ENCODE measurements around the gene FLOT1. TPM values are rescaled to one million over a fixed set of nuclear protein-coding genes. Genes with fewer than 3 reads are reported as not detected.
A peak's percentile ranks its signal among the peaks of the same experiment; 100 is the strongest.

Gene FLOT1
- total RNA-seq, 2 experiments from 2014 or later, result 261 to 271 TPM

DNA sequence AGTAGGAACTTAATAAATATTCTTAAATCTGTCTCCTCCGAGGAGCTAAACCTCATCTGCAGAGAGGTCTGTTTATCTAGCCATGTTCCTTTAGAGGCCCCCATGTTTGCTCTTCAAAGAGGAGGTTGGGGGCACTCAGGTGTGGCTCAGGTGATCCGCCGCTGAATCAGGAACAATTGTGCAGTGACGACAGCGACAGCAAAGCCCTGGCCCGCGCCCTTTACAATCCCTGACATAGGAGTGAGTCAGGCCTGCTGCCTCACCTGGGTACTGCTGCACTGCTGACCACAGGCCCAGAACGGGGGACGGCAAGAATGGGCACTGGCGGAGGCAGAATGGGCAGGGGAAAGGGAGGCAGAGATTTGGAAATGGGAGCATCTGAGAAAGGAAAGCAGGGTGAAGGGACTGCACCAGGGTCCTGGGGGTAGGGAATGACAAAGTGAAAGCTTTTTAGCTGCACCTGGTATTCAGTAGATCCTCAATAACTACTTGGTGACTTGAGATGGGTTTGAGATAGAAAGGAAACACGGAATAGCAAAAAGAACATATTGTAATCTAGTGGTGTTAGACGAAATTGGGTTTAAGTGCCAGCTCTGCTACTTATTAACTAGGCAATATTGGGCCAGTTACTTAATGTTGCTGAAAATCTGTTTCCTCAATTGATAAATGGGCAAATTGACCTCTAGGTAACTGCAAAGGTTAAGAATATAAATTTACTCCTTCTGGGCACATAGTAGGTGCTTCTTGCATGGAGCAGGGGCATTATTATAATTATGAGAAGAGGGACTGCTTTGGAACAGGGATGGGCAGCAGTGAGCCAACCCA lies 7.3 kb upstream of the FLOT1 start:
- POLR2A ChIA-PET, result interaction anchor here (0.5 to 1.0 kb wide), 2 partner anchors 13 to 17 kb away, joined by 5 to 6 read pairs; no protein-coding TSS in a partner anchor
- no peak overlapping the region for H3K27ac Mint-ChIP-seq
- no peak overlapping the region for H3K4me3 Mint-ChIP-seq
- no peaks in the 10 kb centered on the region for H3K27me3 Mint-ChIP-seq
- ATAC-seq (ENCODE audit: low read depth) (no peak), DNase-seq (no peak)
- no peaks in the 10 kb centered on the region for H3K9me3 Mint-ChIP-seq
- peaks cover 28% of the 10 kb centered on the region for H3K4me1 Mint-ChIP-seq
- H3K36me3 Mint-ChIP-seq, result no peaks in the 10 kb centered on the region

DNA sequence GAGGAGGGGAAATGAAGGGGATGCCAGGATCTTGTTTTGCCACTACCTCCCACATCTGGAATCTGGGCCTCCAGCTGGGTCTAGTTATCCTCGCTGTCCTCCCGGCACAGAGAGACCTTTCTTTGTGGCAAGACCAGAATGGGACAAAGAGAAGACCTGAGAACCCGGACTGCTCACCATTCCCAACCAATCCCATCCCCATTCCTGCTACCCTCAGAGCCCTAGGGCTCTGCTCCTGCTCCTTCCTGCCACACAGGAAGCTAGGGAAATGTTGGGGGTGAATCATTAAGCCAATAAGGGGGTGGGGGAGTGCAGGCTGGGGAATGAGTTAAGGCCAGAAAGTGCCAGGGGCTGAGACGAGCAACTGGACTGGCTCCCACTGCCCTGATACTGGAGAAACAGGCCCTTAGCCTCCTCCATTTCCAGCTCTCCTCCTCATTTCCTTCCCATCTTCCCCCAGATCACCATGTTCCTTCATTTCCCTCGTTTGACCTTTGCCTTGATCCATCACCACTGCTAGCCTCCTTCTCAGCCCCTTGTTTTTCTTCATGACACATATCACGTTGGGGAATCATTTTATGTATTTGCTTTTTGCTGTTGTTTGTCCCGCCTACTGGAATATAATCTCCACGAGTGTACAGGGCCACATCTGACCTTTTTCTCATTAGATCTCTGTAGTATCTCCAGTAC lies 6.5 kb upstream of the FLOT1 start:
- no peak overlapping the region for H3K27ac Mint-ChIP-seq
- no peaks in the 10 kb centered on the region for H3K36me3 Mint-ChIP-seq
- DNase-seq (no peak), ATAC-seq (ENCODE audit: low read depth) (no peak)
- H3K9me3 Mint-ChIP-seq, result no peaks in the 10 kb centered on the region
- no peaks in the 10 kb centered on the region for H3K27me3 Mint-ChIP-seq
- H3K4me3 Mint-ChIP-seq, result no peak overlapping the region
- POLR2A ChIA-PET, result interaction anchor here (0.5 to 1.0 kb wide), 3 partner anchors 13 to 18 kb away, joined by 5 to 6 read pairs (median 5); no protein-coding TSS in a partner anchor
- peaks cover 30% of the 10 kb centered on the region for H3K4me1 Mint-ChIP-seq

DNA sequence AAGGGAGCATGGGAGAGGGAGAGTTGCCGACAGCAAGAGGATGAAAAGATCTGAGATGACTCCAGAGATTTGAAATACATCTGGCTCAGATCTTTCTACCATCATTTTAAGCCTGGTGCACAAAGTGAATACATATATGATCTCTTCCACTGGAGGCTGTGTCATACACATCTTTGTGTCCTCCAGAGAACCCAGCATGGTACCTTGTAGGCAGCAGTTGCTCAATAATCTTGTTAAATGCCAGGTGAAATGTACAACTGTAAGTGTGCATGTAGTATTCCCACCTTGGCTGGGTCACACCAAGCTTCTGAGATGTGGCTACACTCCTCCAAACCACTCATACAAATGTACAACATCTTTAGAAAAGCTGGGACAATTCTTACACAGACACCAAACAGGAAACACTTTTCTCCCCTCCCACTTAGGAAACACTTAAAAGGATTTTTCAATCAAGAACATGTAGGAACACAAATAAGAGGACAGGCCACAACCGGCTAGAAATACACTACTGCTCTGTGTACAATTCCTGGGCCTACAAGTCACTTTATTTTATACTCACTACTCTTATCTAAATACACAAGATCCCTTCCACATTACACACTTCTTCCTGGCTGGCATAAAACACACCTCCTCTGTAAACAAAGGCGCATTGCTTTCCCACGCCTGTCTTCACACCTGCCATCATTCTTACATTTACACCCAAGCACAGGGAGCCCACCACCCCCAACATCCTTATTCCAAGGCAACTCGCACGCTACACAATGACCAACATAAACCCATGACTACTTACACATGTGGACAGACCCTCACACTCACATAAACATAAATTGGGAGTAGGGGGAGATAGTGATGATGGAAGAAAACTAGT lies 5.6 kb upstream of the FLOT1 start:
- ATAC-seq (ENCODE audit: low read depth), result no peak
- Mint-ChIP-seq H3K4me1 (peaks cover 30% of the 10 kb centered on the region), H3K27me3 (no peaks in the 10 kb centered on the region), H3K4me3 (no peak overlapping the region), H3K9me3 (no peaks in the 10 kb centered on the region), H3K36me3 (peaks cover 4% of the 10 kb centered on the region), H3K27ac (no peak overlapping the region)
- DNase-seq, result no peak
- POLR2A ChIA-PET, result interaction anchor here (0.5 to 2.2 kb wide), 5 partner anchors 10 to 21 kb away, joined by 3 to 11 read pairs (median 6); no protein-coding TSS in a partner anchor

DNA sequence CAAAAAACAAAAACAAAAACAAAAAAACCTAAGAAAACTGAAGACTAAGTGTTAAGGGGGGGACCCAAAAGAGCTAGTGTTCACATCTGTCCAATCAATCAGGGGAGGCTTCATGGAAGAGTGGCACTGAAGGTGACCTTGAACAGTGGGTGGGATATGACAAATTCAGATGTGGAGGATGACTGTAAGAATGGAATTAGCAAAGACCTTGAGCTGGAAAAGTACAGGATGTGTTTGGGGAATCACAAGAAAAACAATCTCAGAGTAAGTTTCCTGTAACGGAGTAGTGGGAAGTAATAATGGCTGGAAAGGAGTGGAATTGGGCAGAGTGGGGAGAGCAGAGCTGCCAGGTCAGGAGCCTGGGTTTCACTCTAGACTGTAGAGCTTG lies 4.8 kb upstream of the FLOT1 start:
- Mint-ChIP-seq H3K27ac (peak overlapping the region; percentile 6), H3K4me1 (peaks cover 30% of the 10 kb centered on the region), H3K36me3 (peaks cover 8% of the 10 kb centered on the region), H3K4me3 (no peak overlapping the region), H3K9me3 (no peaks in the 10 kb centered on the region), H3K27me3 (no peaks in the 10 kb centered on the region)
- no peak for DNase-seq
- ATAC-seq (ENCODE audit: low read depth), result no peak
- POLR2A ChIA-PET, result interaction anchor here (0.7 to 2.2 kb wide), 6 partner anchors 10 to 68 kb away, joined by 3 to 11 read pairs (median 3); no protein-coding TSS in a partner anchor

DNA sequence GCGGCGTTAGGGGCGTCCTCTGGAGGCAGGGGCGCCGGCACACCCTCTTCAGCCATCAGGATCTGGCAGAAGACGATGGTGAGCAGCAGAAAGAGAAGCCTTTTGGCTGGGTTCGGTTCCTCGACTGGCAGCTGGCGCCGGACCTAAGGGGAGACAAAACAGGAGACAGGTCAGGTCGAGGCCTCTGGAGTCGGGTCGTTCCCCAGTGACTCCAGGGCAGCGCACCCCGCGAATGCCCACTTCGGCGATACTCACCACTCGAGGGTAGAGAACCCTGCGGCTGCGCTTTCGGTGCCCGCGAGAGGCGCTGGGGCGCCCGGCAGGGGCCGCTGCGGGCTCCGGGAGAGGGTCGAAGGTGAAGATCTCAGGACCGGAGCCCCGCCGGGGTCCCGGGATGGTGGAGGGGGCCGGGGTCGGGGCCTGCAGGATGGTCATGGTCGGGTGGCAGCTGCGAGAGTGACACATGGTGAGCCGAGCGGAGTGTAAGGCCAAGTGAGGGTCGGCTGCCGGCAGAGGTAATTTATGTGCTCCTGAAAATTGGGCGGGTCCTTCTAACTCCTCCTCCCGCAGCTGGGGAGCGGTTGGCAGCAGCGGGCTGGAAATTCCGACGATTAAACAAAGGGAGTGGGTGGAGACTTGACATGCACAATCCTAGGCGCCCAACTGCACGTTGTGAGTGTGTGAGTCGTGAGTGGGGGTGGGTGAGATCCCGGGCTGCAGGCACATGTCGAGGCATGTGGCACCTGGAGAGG lies 1.7 kb upstream of the FLOT1 start, which contains the start of gene IER3:
Gene IER3 (minus strand): TSS at position 494 of the 752 bp plus-strand sequence. CDS start 29 bp downstream, at position 465.
- no peaks in the 10 kb centered on the region for H3K9me3 Mint-ChIP-seq
- peak; percentile 83 for DNase-seq
- H3K4me1 Mint-ChIP-seq, result peaks cover 47% of the 10 kb centered on the region
- H3K36me3 Mint-ChIP-seq, result peaks cover 37% of the 10 kb centered on the region
- H3K27me3 Mint-ChIP-seq, result no peaks in the 10 kb centered on the region
- peak within 1 kb of the TSS; percentile 98 for H3K4me3 Mint-ChIP-seq
- peak within 1 kb of the TSS; percentile 96 for H3K27ac Mint-ChIP-seq
- ATAC-seq (ENCODE audit: low read depth), result peak; percentile 20
- POLR2A ChIA-PET, result interaction anchor here (0.5 to 3.8 kb wide), 22 partner anchors 8 to 179 kb away, joined by 3 to 40 read pairs (median 4); partner anchors contain the start of gene MDC1

DNA sequence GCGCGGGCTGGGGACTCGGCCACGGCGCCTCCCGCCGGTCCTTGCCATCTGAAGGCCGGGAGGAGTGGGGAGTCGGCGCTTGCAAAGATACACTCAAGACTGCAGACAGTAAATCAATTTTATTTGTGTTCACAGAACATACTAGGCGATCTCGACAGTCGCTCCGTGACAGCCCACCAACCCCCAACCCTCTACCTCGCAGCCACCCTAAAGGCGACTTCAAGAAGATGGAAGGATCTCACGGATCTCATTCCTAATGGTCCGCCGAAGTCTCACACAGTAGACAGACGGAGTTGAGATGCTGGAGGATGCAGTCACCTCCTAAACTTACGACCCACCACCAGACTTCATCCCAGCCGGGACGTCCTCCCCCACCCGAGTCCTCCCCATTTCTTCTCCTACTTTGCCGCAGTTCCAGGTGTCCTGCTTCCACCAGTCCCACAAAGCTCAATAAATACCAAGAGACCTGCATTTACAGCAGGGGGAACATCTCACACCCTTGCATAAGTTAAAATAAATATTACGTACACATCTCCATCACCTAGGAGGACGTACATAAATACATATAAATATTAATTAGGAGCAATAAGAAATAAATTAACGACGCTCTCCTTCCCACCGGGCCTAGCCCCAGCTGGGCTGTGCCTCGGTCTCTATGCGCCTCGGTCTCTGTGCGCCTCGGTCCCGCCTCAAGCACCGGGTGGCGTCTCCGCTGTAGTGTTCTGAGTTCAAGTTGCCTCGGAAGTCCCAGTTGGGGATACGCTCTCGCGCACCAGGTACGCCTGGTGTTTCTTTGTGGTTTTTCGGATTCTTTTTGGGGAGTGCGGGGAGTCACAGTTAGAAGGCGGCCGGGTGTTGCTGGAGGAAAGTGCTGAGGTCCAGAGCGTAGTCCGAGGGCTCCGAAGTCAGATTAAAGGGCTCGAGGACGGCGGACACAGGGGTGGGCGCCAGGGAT lies 889 bp upstream of the FLOT1 start:
- Mint-ChIP-seq H3K27ac (peak overlapping the region; percentile 96), H3K9me3 (no peaks in the 10 kb centered on the region), H3K27me3 (no peaks in the 10 kb centered on the region), H3K36me3 (peaks cover 45% of the 10 kb centered on the region), H3K4me3 (peak overlapping the region; percentile 98), H3K4me1 (peaks cover 49% of the 10 kb centered on the region)
- DNase-seq (peak; percentile 63), ATAC-seq (ENCODE audit: low read depth) (peak; percentile 44)
- POLR2A ChIA-PET, result interaction anchor here (0.8 to 3.8 kb wide), 16 partner anchors 9 to 170 kb away, joined by 3 to 40 read pairs (median 6); partner anchors contain the start of genes MDC1 and VARS2

DNA sequence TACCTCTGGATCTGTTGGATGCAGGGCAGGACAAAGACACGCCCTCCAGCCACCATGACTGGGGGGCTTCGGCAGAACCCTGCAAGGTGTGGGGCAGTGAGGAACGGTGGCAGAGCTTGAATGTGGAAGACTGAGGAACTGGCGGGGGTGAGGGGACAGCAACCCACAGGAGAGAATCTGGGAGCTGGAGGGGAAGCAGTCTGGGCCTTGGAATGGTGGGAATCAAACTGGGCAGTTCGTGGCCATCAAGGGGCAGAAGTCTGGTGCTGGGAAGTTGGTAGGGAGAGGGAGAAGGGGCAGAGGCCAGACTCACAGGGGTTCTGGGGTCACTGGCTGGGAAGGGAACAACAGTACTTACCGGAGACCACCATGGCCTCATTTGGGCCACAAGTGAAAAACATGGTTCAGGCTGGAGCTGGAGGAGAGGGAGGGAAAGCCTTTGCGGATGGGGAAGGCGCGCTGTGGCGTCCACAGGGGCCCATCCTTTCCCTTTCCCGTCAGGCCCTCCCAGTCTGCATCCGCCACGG lies 635 bp downstream of the FLOT1 start:
- peak overlapping the region; percentile 98 for H3K4me3 Mint-ChIP-seq
- DNase-seq, result no peak
- POLR2A ChIA-PET, result interaction anchor here (0.5 to 3.8 kb wide), 11 partner anchors 11 to 129 kb away, joined by 3 to 40 read pairs (median 4); partner anchors contain the start of genes MDC1 and NRM
- no peaks in the 10 kb centered on the region for H3K9me3 Mint-ChIP-seq
- peak overlapping the region; percentile 87 for H3K27ac Mint-ChIP-seq
- ATAC-seq (ENCODE audit: low read depth), result no peak
- H3K27me3 Mint-ChIP-seq, result no peaks in the 10 kb centered on the region
- peaks cover 50% of the 10 kb centered on the region for H3K4me1 Mint-ChIP-seq
- peaks cover 56% of the 10 kb centered on the region for H3K36me3 Mint-ChIP-seq

DNA sequence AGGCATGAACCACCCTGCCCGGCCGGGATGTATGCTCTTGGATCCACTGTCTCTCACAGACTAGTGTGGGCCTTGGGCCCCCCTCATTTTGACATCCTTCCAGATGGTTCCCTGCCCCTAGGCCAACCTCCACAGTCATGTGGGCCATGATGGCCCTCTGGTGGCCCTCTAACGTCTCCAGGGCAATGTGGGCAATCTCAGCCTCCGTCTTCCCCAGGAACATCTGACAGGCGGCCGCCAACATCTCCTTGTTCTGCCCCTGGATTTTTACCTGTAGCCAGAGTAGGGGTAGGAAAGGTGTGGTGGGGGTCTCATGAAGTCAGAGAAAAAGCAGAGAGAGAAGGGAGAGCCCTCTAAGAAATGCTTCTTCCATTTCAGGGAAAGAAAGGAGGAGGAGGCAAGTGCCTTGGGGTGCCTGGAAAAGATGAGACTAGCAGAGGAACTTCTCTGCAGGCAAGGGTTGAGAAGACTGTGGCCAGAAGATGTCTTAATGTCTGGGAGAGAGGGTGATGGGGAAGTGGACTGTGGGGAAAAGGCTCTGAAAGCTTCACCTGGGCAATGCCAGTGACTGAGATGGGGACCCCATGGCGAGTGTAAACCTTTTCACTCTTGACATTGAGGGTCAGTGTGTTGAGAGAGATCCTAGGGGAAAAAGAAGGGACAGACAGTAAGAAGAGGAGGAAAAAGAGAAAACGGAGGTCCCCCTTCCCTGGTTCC lies 1.3 kb downstream of the FLOT1 start:
- Mint-ChIP-seq H3K9me3 (no peaks in the 10 kb centered on the region), H3K36me3 (peaks cover 60% of the 10 kb centered on the region), H3K27ac (peak overlapping the region; percentile 87), H3K27me3 (no peaks in the 10 kb centered on the region), H3K4me3 (peak overlapping the region; percentile 98), H3K4me1 (peaks cover 53% of the 10 kb centered on the region)
- POLR2A ChIA-PET, result interaction anchor here (0.7 to 3.8 kb wide), 8 partner anchors 10 to 70 kb away, joined by 3 to 40 read pairs (median 4); partner anchors contain the start of gene NRM
- ATAC-seq (ENCODE audit: low read depth), result no peak
- no peak for DNase-seq

DNA sequence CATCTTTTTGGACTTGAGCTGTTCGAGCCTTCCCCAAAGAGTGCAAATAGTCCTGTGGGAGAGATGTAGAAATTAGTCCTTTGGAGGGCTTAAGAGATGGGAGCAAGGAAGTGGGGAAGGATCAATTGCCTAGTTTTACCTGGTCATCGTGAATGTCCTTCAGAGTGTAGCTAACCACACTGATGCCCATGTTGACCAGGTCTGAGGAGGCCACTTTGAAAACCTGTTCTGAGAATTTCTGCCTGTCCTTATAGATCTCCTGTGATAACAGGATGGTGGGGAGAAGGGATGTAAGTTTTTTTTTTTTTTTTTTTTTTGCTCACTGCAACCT lies 2.0 kb downstream of the FLOT1 start:
- Mint-ChIP-seq H3K4me3 (peak overlapping the region; percentile 98), H3K27me3 (no peaks in the 10 kb centered on the region), H3K27ac (peak overlapping the region; percentile 87), H3K36me3 (peaks cover 67% of the 10 kb centered on the region), H3K4me1 (peaks cover 59% of the 10 kb centered on the region), H3K9me3 (no peaks in the 10 kb centered on the region)
- DNase-seq, result no peak
- no peak for ATAC-seq (ENCODE audit: low read depth)
- POLR2A ChIA-PET, result interaction anchor here (0.6 to 4.1 kb wide), 7 partner anchors 10 to 83 kb away, joined by 3 to 15 read pairs (median 4); no protein-coding TSS in a partner anchor

DNA sequence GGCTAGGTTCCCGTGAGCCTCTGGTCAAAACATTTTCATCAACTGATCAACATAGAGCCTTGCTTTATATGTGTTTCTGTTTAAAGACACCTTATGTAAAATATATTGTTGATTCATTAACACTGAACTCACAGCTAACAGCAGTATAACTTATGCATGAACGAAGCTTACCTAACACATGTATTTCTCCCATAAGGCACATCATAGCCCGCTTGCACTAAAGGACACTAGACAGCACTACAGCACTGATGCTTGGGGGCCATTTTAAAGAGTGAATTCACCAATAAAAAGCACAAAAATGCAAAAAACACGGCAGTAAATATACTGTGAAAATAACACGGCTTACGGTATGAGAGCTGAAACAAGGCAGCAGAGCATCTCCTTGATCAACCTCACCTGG lies 4.0 kb downstream of the FLOT1 start:
- Mint-ChIP-seq H3K27ac (peak overlapping the region; percentile 56), H3K36me3 (peaks cover 77% of the 10 kb centered on the region), H3K4me3 (peak overlapping the region; percentile 88), H3K27me3 (no peaks in the 10 kb centered on the region), H3K4me1 (peaks cover 60% of the 10 kb centered on the region), H3K9me3 (no peaks in the 10 kb centered on the region)
- POLR2A ChIA-PET, result interaction anchor here (0.6 to 4.1 kb wide), 10 partner anchors 11 to 266 kb away, joined by 3 to 26 read pairs (median 3); partner anchors contain the start of gene MDC1
- ATAC-seq (ENCODE audit: low read depth), result no peak
- DNase-seq, result no peak
